ENCODE measurements around the gene NBAS. TPM values are rescaled to one million over a fixed set of nuclear protein-coding genes. Genes with fewer than 3 reads are reported as not detected.

NBAS gene
- total and polyA plus RNA-seq, 2 of the 4 experiments (the other 2 are of a cell fraction), result 22.3 to 105 TPM

DNA sequence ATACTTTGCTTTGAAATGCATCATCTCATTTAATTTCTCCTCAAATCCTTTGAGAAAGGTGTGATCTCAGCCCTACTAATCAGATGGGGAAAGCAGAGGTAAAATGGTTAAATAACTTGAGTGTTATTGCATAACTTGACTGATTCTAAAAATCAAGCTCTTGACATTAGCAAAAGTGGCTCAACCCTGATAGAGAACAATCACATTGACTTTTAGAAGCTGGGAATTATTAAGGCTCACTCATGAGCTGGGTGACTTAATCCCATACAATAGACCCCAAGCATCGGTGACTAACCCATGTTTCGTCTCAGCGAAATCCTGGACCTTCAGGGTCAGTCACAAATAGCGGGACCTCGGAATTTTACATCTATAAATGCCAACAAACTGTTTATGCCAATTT lies 378.9 kb downstream of the NBAS start:
- H3K36me3 ChIP-seq (ENCODE audit: control insufficient read depth, insufficient read depth, low read length), result no peaks in the 10 kb centered on the region; the same call in 1 of the 2 replicates
- ChIA-PET POLR2A (ENCODE audit: unreplicated experiment) (no interaction called here), CTCF (interaction anchor here (1.4 kb wide), 1 partner anchor 395 kb away, joined by 4 read pairs; no protein-coding TSS in a partner anchor)
- no peak overlapping the region for H3K14ac ChIP-seq (replicated peaks; ENCODE audit: low read depth, low read length)
- no peak overlapping the region for H3K9ac ChIP-seq (ENCODE audit: low read depth, low read length)
- no peak overlapping the region for H2AFZ ChIP-seq (replicated peaks; ENCODE audit: low read length, poor library complexity)
- H4K20me1 ChIP-seq (ENCODE audit: insufficient read depth, low read length), result no peaks in the 10 kb centered on the region
- dilution Hi-C loops (cut with HindIII; ENCODE audit: low sequenced_read_pairs, unreplicated experiment), result no loop called here
- no peak overlapping the region for H3K4ac ChIP-seq (ENCODE audit: low read depth, low read length)
- 100% methylated on average over 1 of the region's 5 CpGs; no CpG with 5 or more reads in 1 of the 2 experiments for WGBS, 2 experiments (ENCODE audit: extremely low coverage in 2 of 2, insufficient read length in 1 of 2)
- no peak for TF ChIP-seq FOS (IDR thresholded peaks at IDR 0.05; ENCODE audit: low read depth, low read length)
- TF ChIP-seq CEBPB (IDR thresholded peaks at IDR 0.05; ENCODE audit: low read depth, low read length), result no peak
- no peak for TF ChIP-seq BHLHE40 (IDR thresholded peaks at IDR 0.05; ENCODE audit: low read depth, low read length)
- no peak for TF ChIP-seq CHD1 (IDR thresholded peaks at IDR 0.05; ENCODE audit: low read depth, low read length)
- TF ChIP-seq, protein P1, sequence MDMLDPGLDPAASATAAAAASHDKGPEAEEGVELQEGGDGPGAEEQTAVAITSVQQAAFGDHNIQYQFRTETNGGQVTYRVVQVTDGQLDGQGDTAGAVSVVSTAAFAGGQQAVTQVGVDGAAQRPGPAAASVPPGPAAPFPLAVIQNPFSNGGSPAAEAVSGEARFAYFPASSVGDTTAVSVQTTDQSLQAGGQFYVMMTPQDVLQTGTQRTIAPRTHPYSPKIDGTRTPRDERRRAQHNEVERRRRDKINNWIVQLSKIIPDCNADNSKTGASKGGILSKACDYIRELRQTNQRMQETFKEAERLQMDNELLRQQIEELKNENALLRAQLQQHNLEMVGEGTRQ (IDR thresholded peaks at IDR 0.05; ENCODE audit: low read depth, low read length), result no peak
- TF ChIP-seq SMC3 (IDR thresholded peaks at IDR 0.05; ENCODE audit: low read depth, low read length), result no peak
- no peak for TF ChIP-seq MAFK (IDR thresholded peaks at IDR 0.05; ENCODE audit: low read depth, low read length)
- no peak for TF ChIP-seq POLR2A (IDR thresholded peaks at IDR 0.05; ENCODE audit: low read depth, low read length)
- TF ChIP-seq, protein P2, sequence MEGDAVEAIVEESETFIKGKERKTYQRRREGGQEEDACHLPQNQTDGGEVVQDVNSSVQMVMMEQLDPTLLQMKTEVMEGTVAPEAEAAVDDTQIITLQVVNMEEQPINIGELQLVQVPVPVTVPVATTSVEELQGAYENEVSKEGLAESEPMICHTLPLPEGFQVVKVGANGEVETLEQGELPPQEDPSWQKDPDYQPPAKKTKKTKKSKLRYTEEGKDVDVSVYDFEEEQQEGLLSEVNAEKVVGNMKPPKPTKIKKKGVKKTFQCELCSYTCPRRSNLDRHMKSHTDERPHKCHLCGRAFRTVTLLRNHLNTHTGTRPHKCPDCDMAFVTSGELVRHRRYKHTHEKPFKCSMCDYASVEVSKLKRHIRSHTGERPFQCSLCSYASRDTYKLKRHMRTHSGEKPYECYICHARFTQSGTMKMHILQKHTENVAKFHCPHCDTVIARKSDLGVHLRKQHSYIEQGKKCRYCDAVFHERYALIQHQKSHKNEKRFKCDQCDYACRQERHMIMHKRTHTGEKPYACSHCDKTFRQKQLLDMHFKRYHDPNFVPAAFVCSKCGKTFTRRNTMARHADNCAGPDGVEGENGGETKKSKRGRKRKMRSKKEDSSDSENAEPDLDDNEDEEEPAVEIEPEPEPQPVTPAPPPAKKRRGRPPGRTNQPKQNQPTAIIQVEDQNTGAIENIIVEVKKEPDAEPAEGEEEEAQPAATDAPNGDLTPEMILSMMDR (conservative IDR thresholded peaks at IDR 0.05; ENCODE audit: low read depth, low read length), result no peak
- TF ChIP-seq RAD21 (IDR thresholded peaks at IDR 0.05; ENCODE audit: low read length), result no peak
- no peak for TF ChIP-seq RFX5 (IDR thresholded peaks at IDR 0.05; ENCODE audit: low read depth, low read length)
- TF ChIP-seq, protein P3, sequence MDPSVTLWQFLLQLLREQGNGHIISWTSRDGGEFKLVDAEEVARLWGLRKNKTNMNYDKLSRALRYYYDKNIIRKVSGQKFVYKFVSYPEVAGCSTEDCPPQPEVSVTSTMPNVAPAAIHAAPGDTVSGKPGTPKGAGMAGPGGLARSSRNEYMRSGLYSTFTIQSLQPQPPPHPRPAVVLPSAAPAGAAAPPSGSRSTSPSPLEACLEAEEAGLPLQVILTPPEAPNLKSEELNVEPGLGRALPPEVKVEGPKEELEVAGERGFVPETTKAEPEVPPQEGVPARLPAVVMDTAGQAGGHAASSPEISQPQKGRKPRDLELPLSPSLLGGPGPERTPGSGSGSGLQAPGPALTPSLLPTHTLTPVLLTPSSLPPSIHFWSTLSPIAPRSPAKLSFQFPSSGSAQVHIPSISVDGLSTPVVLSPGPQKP (IDR thresholded peaks at IDR 0.05; ENCODE audit: borderline replicate concordance, low read depth, low read length), result no peak
- TF ChIP-seq NFE2L2 (IDR thresholded peaks at IDR 0.05; ENCODE audit: low read depth, low read length), result no peak
- no peak for TF ChIP-seq RCOR1 (IDR thresholded peaks at IDR 0.05; ENCODE audit: insufficient replicate concordance, low read length)
- TF ChIP-seq MAZ (IDR thresholded peaks at IDR 0.05; ENCODE audit: borderline replicate concordance, low read depth, low read length), result no peak
- TF ChIP-seq MXI1 (IDR thresholded peaks at IDR 0.05; ENCODE audit: borderline replicate concordance, low read depth, low read length), result no peak
- DNase-seq, result no peak
- H3K9me1 ChIP-seq (ENCODE audit: insufficient read depth, low read length), result peaks cover 11% of the 10 kb centered on the region
- BruUV-seq (replicated peaks), result no TSS peak
- H3K4me3 ChIP-seq (ENCODE audit: insufficient read depth, low read depth, low read length), result no peak overlapping the region
- no peak overlapping the region for H2AK9ac ChIP-seq (replicated peaks; ENCODE audit: low read depth, low read length, poor library complexity)
- intact Hi-C loops (cut with micrococcal nuclease), result no loop called here
- H4K8ac ChIP-seq (ENCODE audit: low read depth in 2 of 2, low read length in 2 of 2), result no peak overlapping the region
- H3K18ac ChIP-seq (ENCODE audit: low read depth, low read length), result no peak overlapping the region
- no peak overlapping the region for H2BK15ac ChIP-seq (ENCODE audit: low read depth, low read length)
- no peak for ATAC-seq (ENCODE audit: low read depth)
- no peak overlapping the region for H3K27ac ChIP-seq (ENCODE audit: insufficient read depth, low read length)
- H2BK5ac ChIP-seq (ENCODE audit: low read depth, low read length, poor library complexity, severe bottlenecking), result no peak overlapping the region
- H3K56ac ChIP-seq (ENCODE audit: extremely low read depth, insufficient read depth, low read length), result no peak overlapping the region
- H3K9me3 ChIP-seq (ENCODE audit: control insufficient read depth, insufficient read depth, low read length), result no peaks in the 10 kb centered on the region
- in situ Hi-C loops (cut with MboI; ENCODE audit: low sequenced_read_pairs), result no loop called here
- H3K27me3 ChIP-seq (ENCODE audit: control insufficient read depth, insufficient read depth, low read length), result no peaks in the 10 kb centered on the region
- H3K4me2 ChIP-seq (ENCODE audit: low read depth, low read length), result no peak overlapping the region
- H4K5ac ChIP-seq (ENCODE audit: low read depth, low read length), result no peak overlapping the region
- no peak overlapping the region for H3K23ac ChIP-seq (ENCODE audit: low read depth, low read length)
- no peaks in the 10 kb centered on the region; a peak in 1 of 4 replicates for H3K79me1 ChIP-seq (ENCODE audit: low read depth in 1 of 2, low read length in 2 of 2)
- H4K91ac ChIP-seq (ENCODE audit: insufficient read depth, low read depth, low read length), result no peak overlapping the region
- no peak overlapping the region for H2AK5ac ChIP-seq (ENCODE audit: low read depth, low read length)
- no peaks in the 10 kb centered on the region; the same call in none of the 2 replicates for H3K4me1 ChIP-seq (ENCODE audit: control insufficient read depth, insufficient read depth, low read length)
- no peak overlapping the region for H2BK20ac ChIP-seq (ENCODE audit: low read depth, low read length)
- H2BK120ac ChIP-seq (ENCODE audit: low read depth, low read length), result no peak overlapping the region

Data from IMR-90 (cell line).